Measurements from ENCODE around the gene ADD2. TPM values are rescaled to one million over a fixed set of nuclear protein-coding genes. Genes with fewer than 3 reads are reported as not detected.
"Not testable (repeated sequence)": the region's sequence is repeated elsewhere in the genome, so short reads cannot be mapped to it uniquely, and the experiment has no call there.

ADD2 gene, protein sequence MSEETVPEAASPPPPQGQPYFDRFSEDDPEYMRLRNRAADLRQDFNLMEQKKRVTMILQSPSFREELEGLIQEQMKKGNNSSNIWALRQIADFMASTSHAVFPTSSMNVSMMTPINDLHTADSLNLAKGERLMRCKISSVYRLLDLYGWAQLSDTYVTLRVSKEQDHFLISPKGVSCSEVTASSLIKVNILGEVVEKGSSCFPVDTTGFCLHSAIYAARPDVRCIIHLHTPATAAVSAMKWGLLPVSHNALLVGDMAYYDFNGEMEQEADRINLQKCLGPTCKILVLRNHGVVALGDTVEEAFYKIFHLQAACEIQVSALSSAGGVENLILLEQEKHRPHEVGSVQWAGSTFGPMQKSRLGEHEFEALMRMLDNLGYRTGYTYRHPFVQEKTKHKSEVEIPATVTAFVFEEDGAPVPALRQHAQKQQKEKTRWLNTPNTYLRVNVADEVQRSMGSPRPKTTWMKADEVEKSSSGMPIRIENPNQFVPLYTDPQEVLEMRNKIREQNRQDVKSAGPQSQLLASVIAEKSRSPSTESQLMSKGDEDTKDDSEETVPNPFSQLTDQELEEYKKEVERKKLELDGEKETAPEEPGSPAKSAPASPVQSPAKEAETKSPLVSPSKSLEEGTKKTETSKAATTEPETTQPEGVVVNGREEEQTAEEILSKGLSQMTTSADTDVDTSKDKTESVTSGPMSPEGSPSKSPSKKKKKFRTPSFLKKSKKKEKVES
- polyA plus RNA-seq (2013, experiment 1 of 2; ENCODE audit: insufficient read length): 18.3 TPM
- 17.4 TPM for polyA plus RNA-seq (2013, experiment 2 of 2; ENCODE audit: insufficient read length)

DNA sequence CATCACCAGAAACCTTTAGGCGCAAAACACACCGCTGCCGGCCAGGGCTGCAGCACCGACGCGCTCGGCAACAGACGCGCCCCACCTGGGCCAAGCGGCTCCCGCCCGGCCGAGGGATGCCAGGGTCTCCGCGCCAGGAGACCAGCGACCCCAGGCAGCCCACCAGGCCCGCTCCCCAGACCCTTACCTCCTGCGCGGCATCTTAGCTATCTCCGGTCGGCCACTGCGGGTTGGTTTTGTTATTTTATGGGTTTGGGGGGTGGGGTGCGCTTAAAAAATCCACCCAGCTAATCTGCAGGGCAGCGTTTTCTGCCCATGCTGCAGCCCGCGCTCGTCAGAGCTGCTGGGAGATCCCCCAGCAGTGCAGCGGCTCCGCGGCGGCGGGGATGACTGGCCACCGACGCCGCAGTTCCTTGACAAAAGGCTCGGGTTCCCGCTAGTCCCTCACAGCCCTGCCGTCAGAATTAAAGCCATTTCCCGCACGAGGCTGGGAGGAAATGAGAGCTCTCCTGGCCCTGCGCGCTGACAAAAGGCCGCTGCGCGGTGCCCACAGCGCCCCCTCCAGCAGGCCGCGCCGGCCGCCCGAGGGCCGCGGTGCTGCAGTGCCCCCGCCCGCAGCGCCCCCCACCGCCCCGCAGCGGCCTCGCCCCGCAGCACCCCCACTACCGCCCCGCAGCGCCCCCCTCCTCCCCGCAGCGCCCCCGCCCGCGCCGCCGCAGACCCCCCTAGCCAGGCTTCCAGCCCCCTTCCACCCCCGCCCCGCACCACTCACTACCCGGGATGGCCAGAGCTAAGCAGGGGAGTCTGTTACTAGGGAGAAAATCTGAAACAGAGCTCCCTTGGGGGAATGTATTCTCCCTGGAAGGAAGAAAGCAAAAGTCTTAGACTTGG lies at the start of gene ADD2:
Gene ADD2 (minus strand): TSS at position 502 of the 891 bp plus-strand sequence. CDS start 61,792 bp downstream, outside the sequence.
- DNase-seq: peak; percentile 67

DNA sequence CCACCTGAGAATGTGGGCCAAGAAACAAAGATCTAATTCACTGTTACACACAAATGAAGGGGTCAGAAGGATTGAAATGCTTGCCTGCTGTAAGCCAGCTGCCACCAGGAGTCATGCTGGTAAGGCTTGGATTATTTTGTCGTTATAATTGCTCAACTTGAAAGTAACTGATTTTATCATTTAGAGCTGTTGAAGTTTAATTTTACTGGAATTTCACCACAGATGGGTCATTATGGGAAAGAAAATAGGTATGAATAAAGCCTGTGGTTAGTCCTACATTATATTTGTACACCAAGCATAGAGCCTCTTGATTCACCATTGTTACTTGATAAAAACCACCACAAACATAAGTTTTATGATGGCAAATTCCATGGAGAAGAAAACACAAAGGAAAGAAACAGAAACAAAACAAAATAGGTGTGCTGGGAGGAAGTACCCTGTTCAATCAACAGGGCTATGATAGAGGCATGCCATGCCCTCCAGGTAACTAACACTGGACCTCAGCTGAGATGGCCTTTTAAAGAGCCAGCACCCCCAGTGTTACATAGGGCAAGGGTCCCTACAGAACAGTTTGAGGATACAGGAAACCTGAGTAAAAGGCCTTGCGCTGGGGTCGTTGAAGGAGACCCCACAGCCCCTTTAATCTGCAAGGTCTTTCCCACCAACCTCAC lies 49.4 kb upstream of the ADD2 start:
- DNase-seq: no peak

DNA sequence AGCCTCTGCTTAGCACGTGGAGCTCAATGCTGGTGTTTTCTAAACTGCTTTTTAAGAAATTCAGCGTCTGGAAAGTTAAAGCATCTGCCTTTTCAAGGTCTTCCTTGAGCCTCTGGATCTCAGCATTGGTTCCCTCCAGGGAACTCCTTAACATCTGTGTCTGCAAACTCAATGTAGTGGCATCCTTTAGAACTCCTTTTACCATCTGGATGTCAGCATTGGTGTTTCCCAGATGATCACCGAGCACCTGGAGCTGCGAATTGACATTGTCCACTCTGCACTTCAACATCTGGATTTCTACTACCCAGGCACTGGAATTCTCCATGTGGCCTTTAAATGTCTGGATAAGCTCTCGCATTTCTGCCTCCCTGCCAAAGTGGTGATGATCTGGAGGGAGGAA lies 48.7 kb upstream of the ADD2 start:
- DNase-seq: no peak

DNA sequence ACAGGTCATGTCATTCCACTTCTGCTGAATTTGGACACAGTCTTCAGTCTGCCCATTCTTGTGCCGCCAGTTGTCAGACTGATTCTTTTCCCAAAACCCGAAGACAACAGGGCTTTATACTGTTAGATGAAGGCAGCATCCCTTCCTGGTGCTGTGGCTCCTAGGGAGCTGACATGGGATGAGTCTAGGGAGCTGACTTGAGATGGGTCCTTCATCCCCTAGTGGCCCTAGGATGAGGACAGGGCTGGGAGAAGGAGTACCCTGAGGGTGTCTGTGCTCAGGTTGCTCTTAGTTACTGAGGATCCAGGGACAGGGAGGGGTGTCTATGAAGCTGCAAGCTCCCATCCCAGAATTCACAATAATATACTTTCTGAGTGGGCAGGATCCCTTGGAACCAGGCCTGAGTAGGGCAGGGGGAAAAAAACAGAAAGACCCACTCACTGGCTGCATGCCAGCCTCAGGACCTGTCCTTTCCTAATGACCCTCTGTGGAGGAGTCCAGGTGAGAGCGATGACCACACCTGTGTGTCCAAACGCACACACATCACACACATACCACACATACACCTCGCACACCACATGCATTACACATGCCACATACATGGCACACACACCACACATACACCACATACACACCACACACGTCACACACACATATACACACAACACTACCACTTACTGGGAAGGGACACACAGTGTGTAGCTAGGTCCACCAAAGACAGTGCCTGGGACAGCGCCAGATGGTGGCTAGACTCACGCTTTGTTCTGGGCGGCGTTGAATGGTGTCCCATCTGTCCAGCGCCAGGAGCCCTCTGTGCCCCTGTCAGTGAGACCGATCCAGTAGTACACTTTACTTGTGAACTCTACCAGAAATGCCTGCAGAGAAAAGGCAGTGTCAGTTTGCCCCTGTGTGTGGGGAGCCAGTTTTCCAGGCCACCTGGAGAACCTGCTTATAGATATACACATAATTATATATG lies 41.3 kb upstream of the ADD2 start:
- no peak for DNase-seq

DNA sequence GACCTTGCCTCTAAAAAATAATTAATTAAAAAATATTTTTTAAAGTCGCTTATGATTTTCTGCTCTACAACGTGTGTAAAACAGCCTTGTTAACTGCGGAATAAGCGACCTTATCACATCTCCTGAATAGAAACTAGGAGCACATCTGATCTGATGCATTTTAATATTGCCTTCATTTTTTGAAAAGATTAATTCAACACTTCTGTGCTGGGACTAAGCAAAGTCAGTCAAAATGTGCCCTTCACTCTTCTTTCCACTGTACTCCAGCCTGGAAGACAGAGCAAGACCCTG lies 39.8 kb upstream of the ADD2 start:
- DNase-seq: no peak

DNA sequence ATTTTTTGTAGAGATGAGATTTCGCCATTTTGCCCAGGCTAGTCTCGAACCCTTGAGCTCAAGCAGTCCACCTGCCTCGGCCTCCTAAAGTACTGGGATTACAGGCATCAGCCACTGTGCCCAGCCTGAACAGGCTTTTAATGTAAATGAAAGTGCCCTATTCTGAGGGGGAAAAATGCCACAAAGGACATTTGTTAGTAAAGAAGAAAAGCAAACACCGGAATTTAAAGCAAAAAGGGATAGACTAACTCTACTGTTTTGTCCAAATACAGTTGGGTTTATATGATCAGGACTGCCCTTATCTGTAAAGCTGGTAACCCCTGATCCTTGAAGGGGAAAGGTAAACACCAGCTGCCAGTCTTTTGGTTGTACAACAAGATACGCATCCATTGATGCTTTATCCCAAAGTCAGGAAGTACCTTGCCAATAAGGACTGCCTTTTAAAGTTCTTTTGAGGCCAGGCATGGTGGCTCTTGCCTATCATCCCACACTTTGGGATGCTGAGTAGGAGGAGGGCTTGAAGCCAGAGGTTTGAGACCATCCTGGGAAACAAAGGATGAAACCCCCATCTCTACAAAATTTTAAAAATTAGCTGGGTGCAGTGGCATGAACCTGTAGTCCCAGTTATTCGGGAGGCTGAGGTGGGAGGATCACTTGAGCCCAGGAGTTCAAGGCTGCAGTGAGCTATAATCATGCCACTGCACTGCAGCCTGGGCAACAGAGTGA lies 39.3 kb upstream of the ADD2 start:
- no peak for DNase-seq

DNA sequence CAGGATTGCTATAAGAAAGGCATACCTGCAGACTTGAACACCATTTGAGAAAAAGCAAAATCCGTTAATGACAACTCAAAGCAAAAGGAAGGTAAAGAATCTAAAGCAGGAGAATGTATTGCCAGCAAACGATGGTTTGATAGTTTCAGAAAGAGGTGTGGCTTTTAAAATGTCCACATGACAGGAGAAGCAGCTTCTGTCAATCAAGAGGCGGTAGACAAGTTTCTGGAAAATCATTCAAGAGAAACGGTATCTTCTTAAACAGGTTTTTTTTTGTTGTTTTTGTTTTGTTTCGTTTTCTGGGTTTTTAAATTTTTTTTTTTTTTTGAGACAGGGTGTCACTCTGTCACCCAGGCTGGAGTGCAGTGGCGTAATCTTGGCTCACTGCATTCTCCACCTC lies 38.6 kb upstream of the ADD2 start:
- DNase-seq: no peak

DNA sequence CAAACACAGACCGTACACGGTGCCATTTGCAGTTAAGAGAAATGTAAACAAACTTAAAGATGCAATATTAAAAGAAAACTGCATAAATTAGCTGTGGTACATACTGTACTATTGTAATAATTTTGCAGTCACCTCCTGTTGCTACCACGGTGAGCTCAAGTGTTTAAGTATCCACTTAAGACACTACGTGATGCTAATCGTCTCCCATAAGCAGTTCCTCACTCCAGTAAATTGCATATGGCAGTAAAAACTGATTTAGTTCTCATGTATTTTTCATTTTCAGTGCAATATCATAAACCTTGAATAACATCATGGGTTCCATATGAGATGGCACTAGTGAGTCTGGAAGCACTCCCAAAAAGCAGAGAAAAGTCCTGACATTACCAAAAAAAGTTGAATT lies 38.0 kb upstream of the ADD2 start:
- DNase-seq: no peak

DNA sequence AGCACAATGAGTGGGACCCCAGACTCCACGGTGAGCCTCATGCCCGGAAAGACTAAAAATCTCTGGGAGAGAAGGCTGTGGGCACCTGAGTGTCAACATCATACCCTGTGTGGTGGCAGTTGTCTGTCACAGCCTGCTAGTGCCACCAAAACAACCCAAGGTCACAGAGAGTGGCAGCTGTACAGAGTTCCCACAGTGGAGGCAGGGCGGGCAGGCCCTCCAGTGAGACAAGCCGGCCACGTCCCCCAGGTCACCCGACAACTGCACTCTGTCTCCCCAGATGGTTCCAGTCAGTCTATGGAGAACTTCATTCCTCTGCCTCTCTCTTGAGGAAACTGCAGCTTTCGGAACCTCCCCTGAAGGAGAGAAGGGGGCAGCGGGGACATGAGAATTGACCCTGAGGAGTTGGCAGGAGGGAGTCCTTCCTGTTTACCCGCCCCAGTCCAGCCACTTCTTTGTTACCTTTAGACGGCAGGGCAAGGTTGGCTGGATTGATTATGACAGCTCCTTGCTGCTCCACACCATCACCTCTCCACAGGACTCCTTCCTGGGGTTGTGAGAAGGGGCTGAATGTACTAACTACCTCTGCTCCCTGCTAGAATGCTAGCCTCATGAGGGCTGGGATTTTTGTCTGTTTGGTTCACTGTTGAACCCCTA lies 33.7 kb upstream of the ADD2 start:
- no peak for DNase-seq

DNA sequence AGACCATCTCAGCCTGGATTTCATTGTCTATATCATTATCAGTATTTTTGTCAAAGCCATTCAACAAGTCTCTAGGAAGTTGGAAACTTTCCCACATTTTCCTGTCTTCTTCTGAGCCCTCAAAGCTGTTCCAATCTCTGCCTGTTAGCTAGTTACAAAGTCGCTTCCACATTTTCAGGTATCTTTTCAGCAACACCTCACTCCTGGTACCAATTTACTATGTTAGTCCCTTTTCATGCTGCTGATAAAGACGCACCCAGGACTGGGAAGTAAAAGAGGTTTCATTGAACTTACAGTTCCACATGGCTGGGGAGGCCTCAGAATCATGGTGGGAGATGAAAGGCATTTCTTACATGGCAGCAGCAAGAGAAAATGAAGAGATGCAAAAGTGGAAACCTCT lies 31.7 kb upstream of the ADD2 start:
- DNase-seq: no peak

DNA sequence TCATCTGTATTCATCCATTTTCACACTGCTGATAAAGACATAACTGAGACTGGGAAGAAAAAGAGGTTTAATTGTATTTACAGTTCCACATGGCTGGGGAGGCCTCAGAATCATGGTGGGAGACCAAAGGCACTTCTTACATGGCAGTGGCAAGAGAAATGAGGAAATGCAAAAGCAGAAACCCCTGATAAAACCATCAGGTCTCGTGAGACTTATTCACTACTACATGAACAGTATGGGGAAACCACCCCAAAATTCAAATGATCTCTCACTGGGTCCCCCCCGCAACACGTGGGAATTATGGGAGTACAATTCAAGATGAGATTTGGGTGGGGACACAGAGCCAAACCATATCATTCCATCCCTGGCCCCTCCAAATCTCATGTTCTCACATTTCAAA lies 30.0 kb upstream of the ADD2 start:
- not testable (repeated sequence) for DNase-seq

DNA sequence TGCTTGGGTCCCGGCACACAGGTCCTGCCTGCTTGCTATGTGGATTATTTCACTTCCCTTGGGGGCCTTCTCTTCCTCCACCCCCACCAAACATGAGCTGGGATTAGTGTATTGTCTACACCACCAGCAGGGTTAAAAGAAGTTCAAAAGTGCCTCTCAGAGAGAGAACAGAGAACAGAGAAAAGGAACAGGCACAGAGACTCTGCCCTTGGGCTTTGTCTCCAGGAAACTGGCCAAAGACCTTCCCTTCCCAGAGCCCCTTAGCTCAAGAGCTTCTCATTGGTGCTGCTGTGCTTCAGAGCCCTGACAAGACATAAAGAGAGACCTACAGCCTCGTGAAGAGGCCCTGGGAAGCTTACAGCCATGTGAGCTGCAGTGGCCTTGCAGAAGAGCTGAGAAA lies 29.5 kb upstream of the ADD2 start:
- no peak for DNase-seq

DNA sequence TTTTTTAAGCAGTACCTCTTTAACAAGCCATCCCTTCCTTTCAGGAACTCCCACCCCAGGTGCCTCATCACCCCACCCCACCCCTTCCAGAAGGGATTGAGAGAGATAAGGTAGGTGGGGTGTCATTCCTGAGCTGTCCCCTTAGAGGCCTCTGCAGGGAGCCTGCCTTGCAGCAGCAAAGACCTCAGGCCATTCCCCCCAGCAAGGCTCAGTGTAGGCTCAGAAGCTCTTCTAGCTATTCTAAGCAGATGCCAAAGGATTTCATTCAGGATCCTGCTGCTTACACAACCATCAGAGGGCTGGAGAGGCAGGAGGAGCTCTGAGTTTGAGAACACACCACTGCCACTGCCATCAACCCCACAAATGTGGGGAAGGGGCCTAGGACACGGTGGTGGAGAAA lies 28.3 kb upstream of the ADD2 start:
- DNase-seq: no peak

DNA sequence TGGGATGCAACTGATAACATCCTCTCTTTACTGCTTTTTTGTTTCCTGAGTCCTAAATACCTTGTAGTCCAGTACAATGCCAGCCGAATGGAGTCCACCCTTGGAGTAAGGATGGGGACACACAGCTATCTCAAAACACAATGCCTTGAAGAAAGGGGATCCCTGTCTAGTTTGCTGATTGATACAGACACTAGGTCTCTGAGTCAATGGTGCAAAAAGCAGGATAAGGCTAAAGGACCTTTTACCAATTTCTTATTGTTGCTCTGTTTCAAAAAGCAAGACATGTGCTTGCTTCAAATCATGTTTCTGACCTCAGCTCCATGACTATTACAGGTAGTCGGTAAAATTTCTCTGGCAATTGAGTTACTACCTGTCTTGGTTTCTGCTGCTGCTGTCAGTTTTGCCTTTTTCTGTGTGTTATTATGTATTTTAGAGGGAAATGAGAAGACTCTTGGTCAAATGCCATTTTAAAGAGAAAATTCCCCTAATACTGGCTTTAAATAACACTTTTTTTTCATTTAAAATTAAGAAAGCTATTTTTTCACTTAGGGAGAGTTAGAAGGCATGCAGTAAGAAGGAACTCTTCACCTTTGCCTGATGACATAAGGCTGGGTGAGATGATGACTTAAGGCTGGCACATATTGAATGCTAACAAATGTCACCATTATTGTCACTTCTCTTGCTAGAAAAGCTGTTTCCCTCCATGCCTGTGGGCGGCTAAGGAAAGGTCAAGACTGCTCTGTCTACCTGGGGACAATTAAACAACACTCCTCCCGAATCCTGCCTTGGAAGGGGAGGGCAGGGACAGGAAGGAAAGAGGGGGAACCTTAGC lies 27.4 kb upstream of the ADD2 start:
- no peak for DNase-seq

DNA sequence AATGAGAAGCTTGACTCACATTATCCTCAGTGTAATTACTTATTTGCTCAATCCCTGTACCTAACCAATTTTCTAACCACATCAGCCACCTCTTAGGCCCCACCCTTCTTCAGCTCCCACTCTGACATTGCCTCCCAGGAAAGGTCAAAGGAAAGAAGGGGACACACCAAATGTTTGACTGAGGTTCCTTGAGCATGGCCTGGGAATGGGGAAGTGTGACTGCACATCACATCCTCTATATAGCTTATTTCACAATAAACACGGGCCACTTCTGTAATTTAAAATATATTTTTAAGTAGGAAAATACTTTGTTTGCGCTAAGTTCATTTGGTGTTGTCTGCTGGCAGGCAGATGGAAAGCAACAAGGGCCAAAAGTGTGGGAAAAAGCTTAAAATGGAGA lies 25.4 kb upstream of the ADD2 start:
- no peak for DNase-seq

DNA sequence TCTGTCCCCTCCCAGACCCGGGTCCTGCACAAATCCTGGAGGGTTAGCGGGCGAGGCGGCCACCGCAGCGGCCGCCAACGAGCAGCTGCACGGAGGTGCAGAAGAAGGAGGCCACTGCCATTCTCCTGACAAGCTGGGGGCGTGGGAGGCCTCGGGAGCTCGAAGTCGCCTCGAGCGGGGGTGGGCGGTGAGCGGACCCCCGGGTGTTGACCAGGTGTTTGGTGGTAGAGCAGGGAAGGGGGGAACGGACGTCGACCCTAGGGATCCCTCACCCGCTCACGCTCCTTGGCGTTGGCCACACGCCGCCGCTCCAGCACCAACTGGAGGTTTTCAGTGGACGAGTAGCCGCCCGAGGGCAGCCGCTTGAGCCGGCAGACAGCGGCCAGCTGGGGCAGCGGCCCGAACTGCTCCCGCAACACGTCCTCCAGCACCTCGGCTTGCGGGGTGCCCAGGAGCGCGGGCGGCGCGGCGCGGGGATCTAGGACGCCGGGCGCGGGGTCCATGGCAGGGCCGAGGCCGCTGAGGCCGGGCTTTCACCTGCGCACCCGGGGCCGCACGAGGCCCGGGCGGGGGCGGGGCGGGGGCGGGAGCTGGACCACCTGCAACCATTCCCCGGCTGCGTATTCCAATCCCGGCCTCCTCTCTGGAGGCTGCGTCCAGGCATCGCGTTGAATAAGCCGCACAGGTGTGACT lies 22.3 kb upstream of the ADD2 start, which contains the start of gene FIGLA:
Gene FIGLA (minus strand): TSS at position 508 of the 693 bp plus-strand sequence. CDS start 5 bp downstream, at position 503.
- DNase-seq: no peak

DNA sequence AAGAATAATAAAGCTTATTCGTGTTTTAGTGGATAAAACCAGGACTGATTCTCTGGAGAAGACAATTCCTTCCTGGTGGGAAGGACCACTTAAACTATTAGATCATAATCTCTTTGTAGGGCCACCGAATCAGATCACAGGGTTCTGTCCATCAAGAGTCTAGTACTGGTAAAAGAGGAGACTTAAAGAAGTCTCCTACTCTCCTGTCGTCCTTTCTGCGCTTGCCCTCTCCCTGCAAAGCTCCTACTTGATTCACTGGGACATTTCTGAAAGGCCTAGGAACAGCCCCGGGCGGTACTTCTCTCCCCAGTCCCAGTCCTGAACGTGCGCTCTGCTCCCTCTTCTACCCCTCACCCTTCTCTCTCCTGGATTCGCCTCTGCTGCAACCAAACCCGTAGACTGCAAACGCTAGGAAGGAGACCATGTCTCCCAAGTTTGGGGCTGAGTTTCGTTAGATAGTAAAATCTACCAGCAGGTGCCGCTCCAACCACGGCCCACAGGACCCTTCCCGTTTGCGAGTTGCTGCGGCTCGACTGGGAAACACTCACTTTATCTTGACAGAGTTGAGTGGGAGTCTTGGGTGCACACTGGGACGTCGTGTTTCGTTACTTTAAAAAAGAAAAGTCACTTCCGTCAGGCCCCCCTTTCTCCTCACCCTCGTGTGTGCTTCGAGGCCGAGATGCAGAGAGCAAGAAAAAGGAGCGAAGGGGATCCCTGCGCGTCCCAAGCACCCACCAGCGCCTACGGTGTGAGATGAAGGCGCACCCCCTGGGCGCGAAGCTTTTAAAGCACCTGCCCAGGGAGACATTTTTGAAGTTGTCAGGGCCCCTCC lies 21.5 kb upstream of the ADD2 start:
- peak; percentile 56 for DNase-seq
